Neural cell (in vitro differentiated cells): Measurements from ENCODE around the gene COP1. TPM values are rescaled to one million over a fixed set of nuclear protein-coding genes. Genes with fewer than 3 reads are reported as not detected.
"Not testable (repeated sequence)": the region's sequence is repeated elsewhere in the genome, so short reads cannot be mapped to it uniquely, and the experiment has no call there.

Experiments used
- H2AFZ ChIP-seq: fragments of 200-600, 300-800 bp; sonication (generic), shearing (Covaris generic); 2 replicates; pipeline ENCODE4 v1.6.0; 2014; ENCODE audit warnings: low read depth, mild to moderate bottlenecking, antibody characterized with exemption, low read length, moderate library complexity
- H3F3A ChIP-seq: fragments of 200-600 bp; shearing (Covaris generic); 2 replicates; pipeline ENCODE4 v1.6.1; 2016; ENCODE audit warnings: mild to moderate bottlenecking, moderate library complexity, mixed read lengths, antibody characterized with exemption, low read length; ENCODE audit not compliant: insufficient read depth, poor library complexity, severe bottlenecking
- H3K27ac ChIP-seq: fragments of 200-600, 300-800 bp; sonication (generic), shearing (Covaris generic); 2 replicates; pipeline ENCODE4 v1.5.1; 2014; ENCODE audit warnings: mild to moderate bottlenecking, low read length, moderate library complexity
- H3K27me3 ChIP-seq: fragments of 300-800, 200-600 bp; sonication (generic), shearing (Covaris generic); 2 replicates; pipeline ENCODE4 v1.6.0; 2014; ENCODE audit warnings: mild to moderate bottlenecking, low read depth, low read length, moderate library complexity; ENCODE audit not compliant: insufficient read depth
- H3K36me3 ChIP-seq: fragments of 300-800, 200-600 bp; sonication (generic), shearing (Covaris generic); 2 replicates; pipeline ENCODE4 v1.5.1; 2014; ENCODE audit warnings: mild to moderate bottlenecking, antibody characterized with exemption, low read length, moderate library complexity; ENCODE audit not compliant: insufficient read depth
- H3K4me2 ChIP-seq: fragments of 300-800, 200-600 bp; sonication (generic), shearing (Covaris generic); 2 replicates; pipeline ENCODE4 v1.6.0; 2014; ENCODE audit warnings: mild to moderate bottlenecking, low read length
- H3K4me3 ChIP-seq: fragments of 300-800, 200-600 bp; sonication (generic), shearing (Covaris generic); 2 replicates; pipeline ENCODE4 v1.5.1; 2014; ENCODE audit warnings: mild to moderate bottlenecking, low read length, moderate library complexity
- H3K79me2 ChIP-seq: fragments of 200-600 bp; shearing (Covaris generic); replicated peaks from 2 replicates; pipeline ENCODE4 v1.6.0; 2014; ENCODE audit warnings: mild to moderate bottlenecking, low read length, moderate library complexity; ENCODE audit not compliant: insufficient read depth
- H3K9ac ChIP-seq: fragments of 300-800, 200-600 bp; sonication (generic), shearing (Covaris generic); 2 replicates; pipeline ENCODE4 v1.6.1; 2016; ENCODE audit warnings: mild to moderate bottlenecking, low read length, mixed read lengths
- H3K9me2 ChIP-seq: fragments of 200-600 bp; shearing (Covaris generic); 2 replicates; pipeline ENCODE4 v1.6.1; 2016; ENCODE audit warnings: mild to moderate bottlenecking, low read length, mixed read lengths; ENCODE audit not compliant: insufficient read depth
- H3K9me3 ChIP-seq: fragments of 200-600, 300-800 bp; sonication (generic), shearing (Covaris generic); 2 replicates; pipeline ENCODE4 v1.6.1; 2016; ENCODE audit warnings: mild to moderate bottlenecking, mixed run types, low read length, moderate library complexity, mixed read lengths
- H4K20me1 ChIP-seq: fragments of 200-600 bp; shearing (Covaris generic); 2 replicates; pipeline ENCODE4 v1.6.1; 2016; ENCODE audit warnings: mild to moderate bottlenecking, mixed run types; ENCODE audit not compliant: insufficient read depth
- EP300 ChIP-seq: fragments of 450-650 bp; conservative IDR thresholded peaks from 2 replicates; pipeline ENCODE4 v1.6.1; 2014; ENCODE audit warnings: antibody characterized with exemption, mild to moderate bottlenecking, moderate library complexity; ENCODE audit not compliant: poor library complexity, severe bottlenecking
- EZH2 ChIP-seq: fragments of 200-600, 300-800 bp; shearing (Covaris generic), sonication (generic); IDR thresholded peaks from 2 replicates; pipeline ENCODE4 v1.6.1; 2014; ENCODE audit warnings: antibody characterized with exemption, low read length, borderline replicate concordance, mild to moderate bottlenecking; ENCODE audit not compliant: insufficient read depth, poor library complexity, severe bottlenecking
- MXI1 ChIP-seq: fragments of 450-650 bp; conservative IDR thresholded peaks from 2 replicates; pipeline ENCODE4 v1.6.1; 2014; ENCODE audit warnings: antibody characterized with exemption, mild to moderate bottlenecking; ENCODE audit not compliant: poor library complexity, severe bottlenecking
- POLR2AphosphoS5 ChIP-seq: IDR thresholded peaks from 2 replicates; pipeline ENCODE4 v1.6.1; 2012
- RAD21 ChIP-seq: fragments of 450-650 bp; conservative IDR thresholded peaks from 2 replicates; pipeline ENCODE4 v1.6.1; 2014; ENCODE audit warnings: antibody characterized with exemption, mild to moderate bottlenecking, moderate library complexity
- REST ChIP-seq: IDR thresholded peaks from 2 replicates; pipeline ENCODE4 v1.6.1; 2012; ENCODE audit warnings: borderline replicate concordance
- SMC3 ChIP-seq: fragments of 450-650 bp; conservative IDR thresholded peaks from 2 replicates; pipeline ENCODE4 v1.6.1; 2014; ENCODE audit warnings: antibody characterized with exemption, mild to moderate bottlenecking, moderate library complexity; ENCODE audit not compliant: poor library complexity
- TAF1 ChIP-seq: IDR thresholded peaks from 2 replicates; pipeline ENCODE4 v1.6.1; 2012; ENCODE audit warnings: low read depth
- polyA plus RNA-seq: library from polyadenylated mRNA; depleted of rRNA; stranded (reverse); fragments of >200 nt; gene quantifications from 2 replicates; pipeline ENCODE4 v1.2.3, GENCODE V29; 2014
- TF ChIP-seq, protein P1 (sequence below): fragments of 450-650 bp; IDR thresholded peaks from 2 replicates; pipeline ENCODE4 v1.5.1; 2014; ENCODE audit warnings: antibody characterized with exemption, mild to moderate bottlenecking, moderate library complexity; ENCODE audit not compliant: poor library complexity, severe bottlenecking

Gene COP1
- polyA plus RNA-seq, 1 donor from 2014 or later, result 72.3 TPM

DNA sequence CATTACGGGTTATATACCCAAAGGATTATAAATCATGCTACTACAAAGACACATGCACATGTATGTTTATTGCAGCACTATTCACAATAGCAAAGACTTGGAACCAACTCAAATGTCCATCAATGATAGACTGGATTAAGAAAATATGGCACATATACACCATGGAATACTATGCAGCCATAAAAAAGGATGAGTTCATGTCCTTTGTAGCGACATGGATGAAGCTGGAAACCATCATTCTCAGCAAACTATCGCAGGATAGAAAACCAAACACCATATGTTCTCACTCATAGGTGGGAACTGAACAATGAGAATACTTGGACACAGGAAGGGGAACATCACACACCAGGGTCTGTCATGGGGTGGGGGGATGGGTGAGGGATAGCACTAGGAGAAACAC, 119.3 kb downstream of the COP1 start:
- not testable (repeated sequence) for H4K20me1 ChIP-seq, H3F3A ChIP-seq, H3K27me3 ChIP-seq, H3K27ac ChIP-seq, H3K9me3 ChIP-seq, H3K4me2 ChIP-seq, H3K4me3 ChIP-seq, H3K9me2 ChIP-seq, H3K36me3 ChIP-seq, H3K79me2 ChIP-seq, H2AFZ ChIP-seq, H3K9ac ChIP-seq

DNA sequence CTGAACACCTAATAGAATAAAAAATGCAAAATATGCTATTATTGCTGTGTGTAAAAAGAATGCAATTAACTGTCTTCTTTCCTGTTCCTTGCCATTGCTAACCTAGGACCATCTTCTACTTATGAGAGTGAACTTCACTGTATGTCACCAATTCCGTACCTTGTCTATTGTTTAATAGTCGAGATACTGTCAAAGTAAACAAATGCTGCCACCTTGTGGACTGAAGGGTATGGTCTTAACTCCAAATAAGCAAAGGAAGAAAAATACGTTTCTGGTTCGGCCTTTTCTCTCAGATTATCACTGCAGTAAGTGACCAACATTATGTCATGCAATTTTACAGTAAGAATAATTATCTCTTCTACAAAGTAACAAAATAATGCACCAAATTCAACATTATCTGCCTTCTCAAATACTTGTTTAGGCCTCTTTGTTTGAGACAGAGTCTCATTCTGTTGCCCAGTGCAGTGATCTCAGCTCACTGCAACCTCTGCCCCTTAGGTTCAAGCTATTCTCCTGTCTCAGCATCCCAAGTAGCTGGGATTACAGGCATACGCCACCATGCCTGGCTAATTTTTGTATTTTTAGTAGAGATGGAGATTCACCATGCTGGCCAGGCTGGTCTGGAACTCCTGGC, 133.4 kb downstream of the COP1 start:
- H3K4me2 ChIP-seq, result no peak overlapping the region
- H3K79me2 ChIP-seq, result peaks cover 4% of the 10 kb centered on the region
- H3K27me3 ChIP-seq, result no peaks in the 10 kb centered on the region
- no peak overlapping the region for H3K4me3 ChIP-seq
- H3K9ac ChIP-seq, result no peak overlapping the region
- H3K9me3 ChIP-seq, result no peaks in the 10 kb centered on the region
- TF ChIP-seq SMC3 (peak; percentile 94), RAD21 (peak; percentile 90), TAF1 (no peak), EZH2 (no peak)
- TF ChIP-seq, protein P1, sequence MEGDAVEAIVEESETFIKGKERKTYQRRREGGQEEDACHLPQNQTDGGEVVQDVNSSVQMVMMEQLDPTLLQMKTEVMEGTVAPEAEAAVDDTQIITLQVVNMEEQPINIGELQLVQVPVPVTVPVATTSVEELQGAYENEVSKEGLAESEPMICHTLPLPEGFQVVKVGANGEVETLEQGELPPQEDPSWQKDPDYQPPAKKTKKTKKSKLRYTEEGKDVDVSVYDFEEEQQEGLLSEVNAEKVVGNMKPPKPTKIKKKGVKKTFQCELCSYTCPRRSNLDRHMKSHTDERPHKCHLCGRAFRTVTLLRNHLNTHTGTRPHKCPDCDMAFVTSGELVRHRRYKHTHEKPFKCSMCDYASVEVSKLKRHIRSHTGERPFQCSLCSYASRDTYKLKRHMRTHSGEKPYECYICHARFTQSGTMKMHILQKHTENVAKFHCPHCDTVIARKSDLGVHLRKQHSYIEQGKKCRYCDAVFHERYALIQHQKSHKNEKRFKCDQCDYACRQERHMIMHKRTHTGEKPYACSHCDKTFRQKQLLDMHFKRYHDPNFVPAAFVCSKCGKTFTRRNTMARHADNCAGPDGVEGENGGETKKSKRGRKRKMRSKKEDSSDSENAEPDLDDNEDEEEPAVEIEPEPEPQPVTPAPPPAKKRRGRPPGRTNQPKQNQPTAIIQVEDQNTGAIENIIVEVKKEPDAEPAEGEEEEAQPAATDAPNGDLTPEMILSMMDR, result peak; percentile 86
- no peaks in the 10 kb centered on the region for H3K9me2 ChIP-seq
- H2AFZ ChIP-seq, result no peak overlapping the region
- H3F3A ChIP-seq, result no peaks in the 10 kb centered on the region
- H3K27ac ChIP-seq, result no peak overlapping the region
- no peaks in the 10 kb centered on the region for H4K20me1 ChIP-seq
- peaks cover 1% of the 10 kb centered on the region for H3K36me3 ChIP-seq

- Histone ChIP-seq H2AFZ (no peak overlapping the region), H3K9me3 (no peaks in the 10 kb centered on the region), H3K36me3 (no peaks in the 10 kb centered on the region), H3K9me2 (no peaks in the 10 kb centered on the region), H3F3A (no peaks in the 10 kb centered on the region), H3K27me3 (no peaks in the 10 kb centered on the region), H3K79me2 (peaks cover 4% of the 10 kb centered on the region), H3K9ac (no peak overlapping the region), H3K27ac (no peak overlapping the region), H3K4me2 (no peak overlapping the region), H3K4me3 (no peak overlapping the region), H4K20me1 (no peaks in the 10 kb centered on the region)
- TF ChIP-seq TAF1 (no peak), POLR2AphosphoS5 (no peak), RAD21 (no peak), EZH2 (no peak), EP300 (no peak), MXI1 (no peak), REST (no peak), SMC3 (no peak)
- TF ChIP-seq, protein P1, result no peak
Measured at GRCh38 chr1:176068901-176069300, 138.2 kb downstream of the COP1 start.
